Uterus (tissue), 4 donors: ENCODE measurements around the gene KPNA1. TPM values are rescaled to one million over a fixed set of nuclear protein-coding genes. Genes with fewer than 3 reads are reported as not detected.

Experiments
- DNase-seq, 2 donors: peaks; one replicate each; pipeline ENCODE4 v3.0.0-alpha.2; 2019 to 2020
- H3K27ac ChIP-seq, 2 donors: fragments of 200-600 bp; sonication (generic); 1 replicate in 1 of 2; 2 replicates in 1 of 2; pipeline ENCODE4 v1.5.1; 2016 to 2018
- H3K27me3 ChIP-seq, 2 donors: fragments of 200-600 bp; sonication (generic); one replicate each; pipeline ENCODE4 v1.5.1; 2018 to 2019; ENCODE audit warnings: control low read depth in 1 of 2
- H3K36me3 ChIP-seq, 2 donors: fragments of 200-600 bp; sonication (generic); one replicate each; pipeline ENCODE4 v1.5.1; 2019; ENCODE audit warnings: control low read depth in 1 of 2
- H3K4me1 ChIP-seq, 2 donors: fragments of 200-600 bp; sonication (generic); one replicate each; pipeline ENCODE4 v1.5.1; 2018 to 2019; ENCODE audit warnings: control low read depth in 1 of 2
- H3K4me3 ChIP-seq, 2 donors: fragments of 200-600 bp; sonication (generic); 1 replicate in 1 of 2; 2 replicates in 1 of 2; pipeline ENCODE4 v1.5.1; 2018 to 2019; ENCODE audit warnings: mild to moderate bottlenecking in 1 of 2
- H3K9me3 ChIP-seq, 2 donors: fragments of 200-600 bp; sonication (generic); one replicate each; pipeline ENCODE4 v1.5.1; 2019; ENCODE audit warnings: control low read depth in 1 of 2
- CTCF ChIP-seq, 4 experiments: fragments of 200-600 bp in 2 of 4; fragments of 450-650 bp in 2 of 4; sonication (generic) in 2 of 4; IDR thresholded peaks; one replicate each; pipeline ENCODE4 v1.5.1; 2016 to 2019; ENCODE audit warnings: antibody characterized with exemption in 4 of 4, mild to moderate bottlenecking in 2 of 4, moderate library complexity in 1 of 4
- POLR2A ChIP-seq, 2 donors: fragments of 450-650 bp; IDR thresholded peaks; one replicate each; pipeline ENCODE4 v1.6.1; 2016; ENCODE audit warnings: antibody characterized with exemption in 2 of 2, mild to moderate bottlenecking in 1 of 2, moderate library complexity in 1 of 2
- intact Hi-C: fragments of 100-400 bp; cut with DNase I; formaldehyde crosslinking; loops from one replicate; pipeline ENCODE4 v1.15.1; 2023; ENCODE audit warnings: low total_unique reads
- total RNA-seq, 4 donors: library from RNA; depleted of rRNA in 3 of 4; stranded (reverse); fragments of >200 nt in 3 of 4; gene quantifications; one replicate each; pipeline versions ENCODE4 v1.1.0 to v1.2.4, GENCODE V29; 2014 to 2023
- donor health status: DM: yes; HTN: yes; CAD: no.

The KPNA1 gene
- total RNA-seq, 4 donors from 2014 or later = 37.4 to 88.3 (median 46.4) TPM

- Histone ChIP-seq H3K4me1 (no peaks in the 10 kb centered on the region), H3K36me3 (no peaks in the 10 kb centered on the region), H3K27ac (no peak overlapping the region), H3K27me3 (no peaks in the 10 kb centered on the region), H3K4me3 (no peak overlapping the region), H3K9me3 (no peaks in the 10 kb centered on the region)
- intact Hi-C loops = no loop called here
- TF ChIP-seq CTCF (IDR thresholded peaks at IDR 0.05) (no peak), POLR2A (IDR thresholded peaks at IDR 0.05) (no peak)
- no peak for DNase-seq
Observed at GRCh38 chr3:122498152-122498551, 16.6 kb downstream of the KPNA1 start.

- Histone ChIP-seq H3K4me3 (no peak overlapping the region), H3K4me1 (no peaks in the 10 kb centered on the region), H3K27me3 (no peaks in the 10 kb centered on the region), H3K9me3 (no peaks in the 10 kb centered on the region), H3K27ac (no peak overlapping the region), H3K36me3 (no peaks in the 10 kb centered on the region)
- intact Hi-C loops = no loop called here
- TF ChIP-seq POLR2A (IDR thresholded peaks at IDR 0.05) (no peak), CTCF (IDR thresholded peaks at IDR 0.05) (no peak)
- no peak for DNase-seq
Observed at GRCh38 chr3:122497425-122497824, 17.3 kb downstream of the KPNA1 start.

- Histone ChIP-seq H3K27me3 (no peaks in the 10 kb centered on the region), H3K27ac (no peak overlapping the region), H3K4me1 (no peaks in the 10 kb centered on the region), H3K9me3 (no peaks in the 10 kb centered on the region), H3K4me3 (no peak overlapping the region), H3K36me3 (no peaks in the 10 kb centered on the region)
- TF ChIP-seq POLR2A (IDR thresholded peaks at IDR 0.05) = no peak
- TF ChIP-seq CTCF (IDR thresholded peaks at IDR 0.05) = no peak
- no peak for DNase-seq
- intact Hi-C loops = no loop called here
Observed at GRCh38 chr3:122496508-122496907, 18.2 kb downstream of the KPNA1 start.

GRCh38 chr3:122493296-122493695 lies 21.4 kb downstream of the KPNA1 start:
- Histone ChIP-seq H3K27ac (no peak overlapping the region), H3K4me1 (no peaks in the 10 kb centered on the region), H3K4me3 (no peak overlapping the region), H3K27me3 (no peaks in the 10 kb centered on the region), H3K36me3 (no peaks in the 10 kb centered on the region), H3K9me3 (no peaks in the 10 kb centered on the region)
- TF ChIP-seq POLR2A (IDR thresholded peaks at IDR 0.05) (no peak), CTCF (IDR thresholded peaks at IDR 0.05) (no peak)
- intact Hi-C loops = no loop called here
- no peak for DNase-seq

GRCh38 chr3:122488262-122488973 lies 26.3 kb downstream of the KPNA1 start:
- H3K36me3 ChIP-seq = no peaks in the 10 kb centered on the region
- TF ChIP-seq POLR2A (IDR thresholded peaks at IDR 0.05) (no peak), CTCF (IDR thresholded peaks at IDR 0.05) (no peak)
- intact Hi-C loops = no loop called here

More at GRCh38 chr3:122488262-122488973, 26.3 kb downstream of the KPNA1 start:
- no peaks in the 10 kb centered on the region for H3K9me3 ChIP-seq
- H3K4me1 ChIP-seq = peaks cover 0 to 3% of the 10 kb centered on the region in 2 donors
- no peak for DNase-seq
- no peaks in the 10 kb centered on the region for H3K27me3 ChIP-seq
- no peak overlapping the region for H3K27ac ChIP-seq
- H3K4me3 ChIP-seq = no peak overlapping the region
